G401 (cell line): Measurements from ENCODE around the gene RHOV. TPM values are rescaled to one million over a fixed set of nuclear protein-coding genes. Genes with fewer than 3 reads are reported as not detected.

Experiments used
- DNase-seq: peaks from one replicate; pipeline ENCODE4 v3.0.0-alpha.2; 2015; ENCODE audit warnings: low spot score
- in situ Hi-C: cut with HindIII; loops from 2 replicates; pipeline ENCODE4 v1.10.0; 2016; ENCODE audit warnings: low sequenced_read_pairs, mixed read lengths
- total RNA-seq: library from RNA; depleted of rRNA; stranded (reverse); fragments of >200 nt; shearing (Covaris generic); gene quantifications from 2 replicates; pipeline ENCODE4 v1.2.3, GENCODE V29; 2014

The RHOV gene
- total RNA-seq, 1 experiment from 2014 or later, result 0.24 TPM

GRCh38 chr15:40853241-40853890 is 20.7 kb downstream of the RHOV start:
- DNase-seq, result no peak

DNA sequence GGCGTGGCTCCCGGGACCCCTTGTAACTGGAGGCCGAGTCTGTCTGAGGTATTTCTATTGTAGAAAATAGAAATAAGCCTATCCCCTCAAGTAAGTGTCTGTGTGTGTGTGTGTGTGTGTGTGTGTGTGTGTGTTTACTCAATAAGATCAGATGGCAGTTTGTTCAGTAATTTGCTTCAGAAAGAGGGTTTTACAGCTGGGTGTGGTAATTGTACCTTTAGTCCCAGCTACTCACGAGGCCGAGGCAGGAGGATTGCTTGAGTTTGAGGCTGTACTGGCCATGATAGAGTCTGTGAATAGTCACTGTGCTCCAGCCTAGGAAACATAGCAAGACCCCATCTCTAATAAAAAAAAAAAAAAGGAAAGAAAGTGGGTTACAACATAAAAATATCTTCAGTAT is 21.5 kb downstream of the RHOV start:
- in situ Hi-C loops, result no loop called here
- no peak for DNase-seq

More at GRCh38 chr15:40853241-40853890, 20.7 kb downstream of the RHOV start:
- in situ Hi-C loops, result no loop called here

- DNase-seq, result no peak
- in situ Hi-C loops, result no loop called here
Measured at GRCh38 chr15:40850576-40851112, 23.4 kb downstream of the RHOV start.

DNA sequence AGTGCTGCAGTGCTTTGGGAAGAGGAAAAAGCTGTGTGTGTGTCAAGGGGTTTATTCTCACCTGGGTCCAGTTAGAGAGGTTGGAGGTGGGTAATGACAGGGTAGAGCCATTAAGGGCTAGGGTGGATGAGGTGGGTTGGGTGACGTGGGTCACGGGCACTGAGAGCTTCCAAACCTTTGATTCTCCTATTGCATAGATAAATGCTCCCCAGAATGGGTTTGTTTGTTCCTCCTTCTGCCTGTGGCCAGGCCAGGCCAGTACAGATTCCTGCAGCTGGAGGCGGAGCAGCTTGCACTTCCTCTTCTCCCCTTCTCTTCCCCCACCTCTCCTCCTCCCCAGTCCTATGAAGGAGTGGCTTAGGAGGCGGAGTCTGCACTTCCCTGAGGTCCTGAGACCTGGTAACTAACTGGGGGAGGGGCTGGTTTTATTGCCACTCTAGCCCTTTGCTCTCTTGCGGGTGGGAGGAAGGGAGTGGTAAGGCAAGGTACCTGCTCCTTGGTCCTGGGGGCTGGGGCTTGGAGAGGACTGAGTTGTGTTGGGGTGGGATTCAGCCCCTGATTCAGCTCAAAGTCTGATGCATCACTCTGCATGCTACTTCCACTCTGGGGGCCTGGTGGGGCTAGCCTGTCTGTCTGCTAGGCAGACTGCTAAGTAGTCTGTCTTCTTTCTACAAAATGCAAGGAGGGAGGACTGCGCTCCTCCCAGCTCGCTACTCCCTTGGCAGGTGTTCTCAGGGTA is 26.6 kb downstream of the RHOV start:
- DNase-seq, result peak; percentile 36
- in situ Hi-C loops, result no loop called here

- DNase-seq, result no peak
- in situ Hi-C loops, result no loop called here
Measured at GRCh38 chr15:40846841-40847222, 27.2 kb downstream of the RHOV start.

- in situ Hi-C loops, result no loop called here
- peak; percentile 6 for DNase-seq
Measured at GRCh38 chr15:40845511-40846284, 28.3 kb downstream of the RHOV start.

GRCh38 chr15:40845036-40845435 is 29.0 kb downstream of the RHOV start:
- no peak for DNase-seq
- in situ Hi-C loops, result no loop called here

- peak; percentile 29 for DNase-seq
- in situ Hi-C loops, result no loop called here
Measured at GRCh38 chr15:40844696-40845030, 29.4 kb downstream of the RHOV start.

DNA sequence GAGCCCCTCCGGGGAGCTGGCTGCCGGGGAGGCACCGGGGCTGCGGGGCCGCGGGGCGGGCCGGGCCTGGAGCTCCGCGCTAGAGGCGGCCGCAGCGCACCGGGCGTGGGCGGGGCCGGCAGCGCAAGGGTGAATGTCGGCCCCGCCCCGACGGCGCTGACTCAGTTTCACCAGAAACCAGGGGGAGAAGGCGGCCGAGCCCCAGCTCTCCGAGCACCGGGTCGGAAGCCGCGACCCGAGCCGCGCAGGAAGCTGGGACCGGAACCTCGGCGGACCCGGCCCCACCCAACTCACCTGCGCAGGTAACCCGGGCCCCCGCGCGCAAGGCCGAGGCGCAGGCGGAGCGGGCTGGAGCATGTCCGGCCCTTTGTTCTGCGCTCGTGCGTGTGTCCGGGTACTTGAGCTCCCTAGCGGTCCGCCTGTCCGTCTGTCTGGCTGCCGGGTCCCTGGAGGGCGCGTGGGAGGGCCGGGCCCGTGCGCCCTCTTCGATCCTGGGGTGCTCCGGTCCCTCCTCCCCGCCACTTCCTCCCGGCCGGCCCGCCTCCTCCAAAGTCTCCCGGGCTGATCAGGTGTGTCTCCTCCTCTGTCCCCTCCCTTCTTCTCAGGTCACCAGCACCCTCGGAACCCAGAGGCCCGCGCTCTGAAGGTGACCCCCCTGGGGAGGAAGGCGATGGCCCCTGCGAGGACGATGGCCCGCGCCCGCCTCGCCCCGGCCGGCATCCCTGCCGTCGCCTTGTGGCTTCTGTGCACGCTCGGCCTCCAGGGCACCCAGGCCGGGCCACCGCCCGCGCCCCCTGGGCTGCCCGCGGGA is 29.9 kb downstream of the RHOV start, which contains the start of gene SPINT1:
TSS of gene SPINT1 (plus strand) at position 164 of the 811 bp plus-strand sequence. CDS start at position 671, 507 bp downstream.
- peak; percentile 23 for DNase-seq
- in situ Hi-C loops, result no loop called here

- in situ Hi-C loops, result no loop called here
- DNase-seq, result peak; percentile 25
Measured at GRCh38 chr15:40843261-40843884, 30.7 kb downstream of the RHOV start.

GRCh38 chr15:40841741-40842140 is 32.3 kb downstream of the RHOV start:
- in situ Hi-C loops, result no loop called here

DNA sequence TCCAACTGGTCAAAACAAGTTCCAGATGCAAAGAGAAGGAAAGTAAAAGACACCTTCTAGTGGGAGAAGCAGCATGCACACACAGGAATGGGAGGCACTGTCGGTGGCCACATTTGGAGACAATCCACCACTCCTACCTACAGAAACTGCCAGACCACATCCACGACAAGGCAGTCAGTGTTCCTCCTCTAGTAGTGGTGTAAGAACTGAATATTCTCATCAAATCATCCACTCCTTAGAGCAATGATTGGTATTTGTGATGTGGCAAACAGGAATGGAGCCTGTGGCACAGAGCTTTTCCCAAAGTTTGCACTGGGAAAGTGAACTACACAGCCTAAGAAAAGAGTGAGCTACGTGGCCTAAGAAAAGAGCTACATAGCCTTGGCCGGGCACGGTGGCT is 35.3 kb downstream of the RHOV start:
- in situ Hi-C loops, result no loop called here
- no peak for DNase-seq

More at GRCh38 chr15:40841741-40842140, 32.3 kb downstream of the RHOV start:
- no peak for DNase-seq

- DNase-seq, result no peak
- in situ Hi-C loops, result no loop called here
Measured at GRCh38 chr15:40836020-40836419, 38.0 kb downstream of the RHOV start.

- no peak for DNase-seq
- in situ Hi-C loops, result no loop called here
Measured at GRCh38 chr15:40832903-40833302, 41.1 kb downstream of the RHOV start.

DNA sequence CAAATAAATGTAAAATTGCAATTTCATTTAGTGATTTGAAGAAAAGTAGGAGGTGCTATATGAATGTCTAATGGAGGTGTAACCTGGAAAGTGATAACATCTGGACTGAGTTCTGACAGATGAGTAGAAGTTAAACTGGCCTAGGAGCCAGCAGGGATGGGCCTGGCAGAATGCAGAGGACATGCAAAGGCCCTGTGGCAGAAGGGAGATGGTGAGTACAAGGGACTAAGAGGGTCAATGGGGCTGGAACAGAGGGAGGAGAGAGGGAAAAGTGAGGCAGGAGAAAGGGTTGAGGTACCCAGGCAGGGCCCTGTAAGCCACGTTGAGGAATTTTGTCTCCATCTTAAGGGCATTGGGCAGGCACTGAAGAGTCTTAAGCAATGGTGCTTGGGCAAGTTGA is 42.2 kb downstream of the RHOV start:
- in situ Hi-C loops, result no loop called here
- DNase-seq, result no peak

DNA sequence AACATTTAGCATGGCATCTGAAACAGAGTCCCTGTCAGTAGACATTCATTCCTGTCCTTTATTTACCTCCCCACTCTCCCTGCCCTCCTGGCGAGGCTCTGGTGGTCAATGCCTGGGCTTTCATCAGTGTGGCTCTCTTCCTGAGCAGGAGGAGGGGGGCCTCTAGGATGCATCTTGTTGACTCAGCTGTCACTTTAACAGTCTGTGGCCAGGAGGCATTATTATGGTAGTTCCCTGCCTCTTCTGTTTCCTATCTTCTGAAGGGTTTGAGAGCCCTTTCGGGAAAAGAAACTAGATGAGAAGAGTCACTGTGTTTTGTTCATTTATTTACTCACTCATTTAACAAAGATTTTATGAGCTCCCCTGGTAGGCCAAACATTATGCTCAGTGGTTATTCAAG is 43.1 kb downstream of the RHOV start:
- no peak for DNase-seq
- in situ Hi-C loops, result no loop called here

DNA sequence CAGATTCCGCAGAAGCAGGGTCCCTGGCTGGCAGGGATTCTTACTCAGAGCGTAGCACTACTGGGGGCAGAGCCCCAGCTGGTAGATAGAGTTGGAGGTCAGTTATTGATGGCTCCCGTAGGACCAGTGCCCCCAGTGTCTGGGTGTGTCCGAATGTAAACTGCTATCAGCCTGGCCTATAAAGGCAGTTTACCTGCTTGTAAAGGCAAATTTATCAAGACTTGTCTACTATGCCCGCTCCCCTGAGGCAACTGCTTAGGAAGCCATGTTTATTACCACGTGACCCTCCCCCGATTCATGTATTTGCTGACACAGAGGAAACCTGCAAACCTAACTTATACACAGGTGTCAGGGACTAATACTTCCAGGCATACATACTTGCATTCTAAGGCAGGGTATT is 44.9 kb downstream of the RHOV start:
- in situ Hi-C loops, result no loop called here
- DNase-seq, result no peak

DNA sequence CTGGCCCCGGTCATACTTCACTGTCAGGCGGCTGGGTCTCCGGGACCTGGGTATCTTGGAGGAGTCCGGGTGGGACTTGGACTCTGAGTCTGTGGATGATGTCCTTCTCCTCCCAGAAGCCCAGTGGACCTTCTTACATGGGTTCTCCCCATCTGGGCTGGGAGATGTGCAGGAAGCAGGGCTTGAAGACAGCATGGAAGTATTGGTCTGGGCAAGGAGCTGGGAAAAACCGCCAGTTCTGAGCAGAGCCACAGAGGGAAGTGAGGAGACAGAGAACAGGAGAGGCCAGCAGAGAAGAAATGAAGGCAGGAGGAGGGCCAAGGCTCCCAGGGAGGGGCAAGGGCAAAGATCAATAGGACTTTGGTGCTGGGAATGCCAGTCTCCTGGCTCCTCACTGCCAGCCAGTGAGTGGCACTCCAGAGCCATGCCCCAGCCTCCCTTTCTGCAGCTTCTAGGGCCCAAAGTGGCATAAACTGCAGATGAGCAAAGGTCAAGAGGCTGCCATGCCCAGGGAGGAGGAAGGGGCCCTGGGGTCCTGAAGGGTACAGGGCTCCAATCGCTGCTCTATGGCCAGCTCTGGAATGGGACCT is 45.5 kb downstream of the RHOV start, which contains the start of gene PPP1R14D:
TSS of gene PPP1R14D (minus strand) at position 262 of the 590 bp plus-strand sequence. CDS start at position 195, 67 bp downstream.
- no peak for DNase-seq
- in situ Hi-C loops, result no loop called here
